Stimulated activated CD8-positive, alpha-beta memory T cell treated with anti-CD3 and anti-CD28 coated beads, Interleukin-2, amount 100 ng/mL, for 1 hour (primary cell): ENCODE measurements around the gene SSX2.
"Not testable (repeated sequence)": the region's sequence is repeated elsewhere in the genome, so short reads cannot be mapped to it uniquely, and the experiment has no call there.

ENCODE experiments used
- DNase-seq, 2 donors: peaks; one replicate each; pipeline ENCODE4 v3.0.0-alpha.2; 2020; ENCODE audit warnings: low read depth in 2 of 2

SSX2 gene

GRCh38 chrX:52707078-52707477, at the start of gene SSX2:
Gene SSX2 (minus strand): TSS chrX:52707178. CDS start chrX:52705749, 1,429 bp downstream.
- not testable (repeated sequence) for DNase-seq

GRCh38 chrX:52750952-52751351, 44.0 kb upstream of the SSX2 start, which contains the start of gene SSX2B:
Gene SSX2B (plus strand): TSS chrX:52751252. CDS start chrX:52752681, 1,429 bp downstream.
- not testable (repeated sequence) for DNase-seq

DNA sequence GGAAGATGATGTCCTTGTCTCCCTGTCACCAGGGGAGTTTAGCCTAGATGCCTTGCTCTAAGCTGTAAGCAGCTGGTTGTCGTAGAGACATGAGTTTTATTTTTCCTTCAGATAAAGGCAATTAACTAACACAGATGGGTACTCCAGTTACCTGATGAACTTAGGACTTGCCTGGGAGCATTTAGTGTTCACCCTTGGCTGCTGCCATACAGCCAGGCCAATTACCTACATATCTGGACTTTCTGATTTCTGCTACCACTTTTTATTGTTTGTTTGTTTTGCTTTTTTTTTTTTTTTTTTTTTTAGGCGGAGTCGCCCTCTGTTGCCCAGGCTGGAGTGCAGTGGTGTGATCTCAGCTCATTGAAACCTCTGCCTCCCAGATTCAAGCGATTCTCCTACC, 14.9 kb downstream of the SSX2 start:
- DNase-seq: not testable (repeated sequence)

DNA sequence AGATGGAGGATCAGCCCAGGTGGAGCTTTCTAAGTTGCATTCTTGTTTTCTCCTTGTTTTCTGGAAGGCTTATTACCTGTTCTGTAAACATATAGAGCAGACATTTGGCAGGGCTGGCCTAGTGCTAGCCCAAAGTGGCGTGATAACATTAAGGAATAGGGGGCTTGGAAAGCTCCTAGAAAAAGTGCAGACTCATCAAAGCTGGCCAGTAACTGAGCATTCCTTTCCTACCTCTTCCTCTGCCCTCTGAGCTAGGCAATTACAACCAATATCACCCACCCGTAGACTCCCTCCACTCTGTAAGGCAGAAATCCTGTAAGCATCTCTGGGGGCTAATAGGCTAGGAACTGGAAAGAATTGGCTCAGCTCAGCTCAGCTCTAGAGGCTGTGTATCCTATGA, 44.8 kb downstream of the SSX2 start:
- DNase-seq: not testable (repeated sequence)

DNA sequence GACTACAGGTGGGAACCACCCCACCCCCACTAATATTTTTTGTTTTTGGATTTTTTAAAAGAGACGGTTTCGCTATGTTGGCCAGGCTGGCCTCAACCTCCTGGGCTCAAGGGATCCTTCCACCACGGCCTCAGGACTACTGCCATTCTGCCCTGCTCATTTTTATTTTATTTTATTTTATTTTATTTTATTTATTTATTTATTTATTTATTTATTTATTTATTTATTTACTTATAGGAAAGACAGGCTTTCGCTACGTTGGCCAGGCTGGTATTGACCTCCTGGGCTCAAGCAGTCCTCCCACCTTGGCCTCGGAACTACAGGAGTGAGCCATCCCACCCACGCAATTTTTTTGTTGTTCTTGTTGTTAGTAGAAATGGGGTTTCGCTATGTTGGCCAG, 51.5 kb downstream of the SSX2 start:
- DNase-seq: not testable (repeated sequence)

GRCh38 chrX:52654800-52655199, 52.2 kb downstream of the SSX2 start, which contains the start of gene SSX7:
Gene SSX7 (minus strand): TSS chrX:52654900. CDS start chrX:52653472, 1,428 bp downstream.
- DNase-seq: not testable (repeated sequence)

- not testable (repeated sequence) for DNase-seq
These were observed 56.3 kb downstream of the SSX2 start for GRCh38 chrX:52650676-52651075.

DNA sequence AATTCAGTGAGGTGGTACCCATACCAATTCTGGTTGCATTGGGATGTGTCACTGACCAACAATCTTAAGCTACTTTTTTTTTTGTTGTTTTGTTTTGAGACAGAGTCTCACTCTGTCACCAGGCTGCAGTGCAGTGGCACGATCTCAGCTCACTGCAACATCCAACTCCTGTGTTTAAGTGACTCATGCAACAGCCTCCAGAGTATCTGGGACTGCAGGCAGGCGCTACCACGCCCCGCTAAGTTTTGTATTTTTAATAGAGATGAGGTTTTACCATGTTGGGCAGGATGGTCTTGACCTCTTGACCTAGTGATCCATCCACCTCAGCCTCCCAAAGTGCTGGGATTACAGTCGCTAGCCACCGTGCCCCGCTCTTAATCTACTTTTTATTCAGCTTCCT, 58.0 kb downstream of the SSX2 start:
- DNase-seq: not testable (repeated sequence)
